Osteocyte (in vitro differentiated cells): ENCODE measurements around the gene CACNA1D. TPM values are rescaled to one million over a fixed set of nuclear protein-coding genes. Genes with fewer than 3 reads are reported as not detected.

Source experiments
- DNase-seq: peaks from one replicate; pipeline ENCODE4 v3.0.0; 2021; ENCODE audit warnings: mixed read lengths; ENCODE audit not compliant: unreplicated experiment; ENCODE audit errors: extremely low spot score
- H3K27ac Mint-ChIP-seq: one replicate; pipeline ENCODE4 v1.8.0; 2021; ENCODE audit warnings: mild to moderate bottlenecking, mixed read lengths; ENCODE audit not compliant: unreplicated experiment
- H3K27me3 Mint-ChIP-seq: one replicate; pipeline ENCODE4 v1.8.0; 2021; ENCODE audit warnings: mixed read lengths; ENCODE audit not compliant: unreplicated experiment
- H3K36me3 Mint-ChIP-seq: one replicate; pipeline ENCODE4 v1.8.0; 2021; ENCODE audit warnings: mixed read lengths; ENCODE audit not compliant: unreplicated experiment
- H3K4me1 Mint-ChIP-seq: one replicate; pipeline ENCODE4 v1.8.0; 2021; ENCODE audit warnings: mixed read lengths; ENCODE audit not compliant: unreplicated experiment
- H3K4me3 Mint-ChIP-seq: one replicate; pipeline ENCODE4 v1.8.0; 2021; ENCODE audit warnings: mild to moderate bottlenecking, moderate library complexity, mixed read lengths; ENCODE audit not compliant: unreplicated experiment
- H3K9me3 Mint-ChIP-seq: one replicate; pipeline ENCODE4 v1.8.0; 2021; ENCODE audit warnings: mixed read lengths; ENCODE audit not compliant: unreplicated experiment
- total RNA-seq: library from RNA; stranded (reverse); gene quantifications from 2 replicates; pipeline ENCODE4 v1.2.1, GENCODE V29; 2021
- TF ChIP-seq, protein P1 (sequence below): fragments of 200-600 bp; sonication (generic); IDR thresholded peaks from 2 replicates; pipeline ENCODE4 v1.5.0; 2021; ENCODE audit warnings: antibody characterized with exemption, mild to moderate bottlenecking, moderate library complexity

Gene CACNA1D
- total RNA-seq, 1 donor from 2014 or later = 0.48 TPM

DNA sequence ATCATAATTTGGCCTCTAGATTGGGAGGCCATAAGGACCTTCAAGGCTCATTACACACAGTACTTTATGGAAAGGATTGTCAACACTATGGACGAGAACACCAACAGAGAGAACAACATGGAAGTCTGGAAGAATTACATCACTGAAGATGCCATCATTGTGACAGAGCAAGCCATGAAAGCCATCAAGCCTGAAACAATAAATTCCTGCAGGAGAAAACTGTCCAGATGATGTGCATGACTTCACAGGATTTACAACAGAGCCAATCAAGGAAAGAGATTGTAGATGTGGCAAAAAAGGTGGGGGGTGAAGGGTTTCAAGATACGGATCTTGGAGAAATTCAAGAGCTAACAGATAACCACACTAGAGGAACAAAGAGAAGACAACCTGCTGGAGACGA, 367.8 kb downstream of the CACNA1D start:
- peaks cover 36% of the 10 kb centered on the region for H3K36me3 Mint-ChIP-seq
- no peak overlapping the region for H3K4me3 Mint-ChIP-seq
- no peaks in the 10 kb centered on the region for H3K4me1 Mint-ChIP-seq
- TF ChIP-seq, protein P1, sequence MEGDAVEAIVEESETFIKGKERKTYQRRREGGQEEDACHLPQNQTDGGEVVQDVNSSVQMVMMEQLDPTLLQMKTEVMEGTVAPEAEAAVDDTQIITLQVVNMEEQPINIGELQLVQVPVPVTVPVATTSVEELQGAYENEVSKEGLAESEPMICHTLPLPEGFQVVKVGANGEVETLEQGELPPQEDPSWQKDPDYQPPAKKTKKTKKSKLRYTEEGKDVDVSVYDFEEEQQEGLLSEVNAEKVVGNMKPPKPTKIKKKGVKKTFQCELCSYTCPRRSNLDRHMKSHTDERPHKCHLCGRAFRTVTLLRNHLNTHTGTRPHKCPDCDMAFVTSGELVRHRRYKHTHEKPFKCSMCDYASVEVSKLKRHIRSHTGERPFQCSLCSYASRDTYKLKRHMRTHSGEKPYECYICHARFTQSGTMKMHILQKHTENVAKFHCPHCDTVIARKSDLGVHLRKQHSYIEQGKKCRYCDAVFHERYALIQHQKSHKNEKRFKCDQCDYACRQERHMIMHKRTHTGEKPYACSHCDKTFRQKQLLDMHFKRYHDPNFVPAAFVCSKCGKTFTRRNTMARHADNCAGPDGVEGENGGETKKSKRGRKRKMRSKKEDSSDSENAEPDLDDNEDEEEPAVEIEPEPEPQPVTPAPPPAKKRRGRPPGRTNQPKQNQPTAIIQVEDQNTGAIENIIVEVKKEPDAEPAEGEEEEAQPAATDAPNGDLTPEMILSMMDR = no peak
- H3K9me3 Mint-ChIP-seq = no peaks in the 10 kb centered on the region
- H3K27ac Mint-ChIP-seq = no peak overlapping the region
- no peak for DNase-seq
- H3K27me3 Mint-ChIP-seq = no peaks in the 10 kb centered on the region

DNA sequence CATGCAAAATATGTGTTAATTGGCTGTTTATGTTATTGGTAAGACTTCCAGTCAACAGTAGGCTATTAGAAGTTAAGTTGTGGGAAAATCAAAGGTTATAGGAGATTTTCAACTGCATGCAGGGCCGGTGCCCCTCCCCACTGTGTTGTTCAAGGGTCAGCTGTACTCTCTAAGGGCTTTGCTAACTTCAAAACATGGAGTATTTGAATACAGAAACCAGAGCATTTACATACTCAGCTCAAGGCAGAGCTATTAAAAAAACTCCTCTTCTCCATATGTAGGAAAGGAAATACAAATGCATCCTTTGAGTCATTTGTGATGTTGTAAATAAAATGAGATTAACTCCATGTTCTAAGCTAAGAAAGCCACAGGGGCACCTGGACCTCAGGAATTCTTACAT, 368.7 kb downstream of the CACNA1D start:
- Mint-ChIP-seq H3K36me3 (peaks cover 39% of the 10 kb centered on the region), H3K27ac (no peak overlapping the region), H3K4me3 (no peak overlapping the region), H3K4me1 (no peaks in the 10 kb centered on the region), H3K27me3 (no peaks in the 10 kb centered on the region), H3K9me3 (no peaks in the 10 kb centered on the region)
- DNase-seq = no peak
- TF ChIP-seq, protein P1 = no peak

Other genes with a start within 250 kb of the CACNA1D start
- 480 and 494 TPM in 2 replicates for gene TKT, start 238.6 kb upstream of the CACNA1D start, total RNA-seq
- gene DCP1A, start 147.1 kb upstream of the CACNA1D start, total RNA-seq = 20.8 and 24.2 TPM in 2 replicates